Muscle layer of colon (tissue), 2 donors: ENCODE data around the gene ABLIM3.

Experiments used
- H3K27ac ChIP-seq: one replicate; pipeline ENCODE4 v1.7.0; 2013; ENCODE audit warnings: low read depth, mild to moderate bottlenecking, low read length, moderate library complexity
- H3K27me3 ChIP-seq, 2 donors: one replicate each; pipeline ENCODE4 v1.7.0; 2013; ENCODE audit warnings: low read length in 2 of 2, mild to moderate bottlenecking in 2 of 2; ENCODE audit not compliant: insufficient read depth in 2 of 2, control insufficient read depth in 1 of 2
- H3K36me3 ChIP-seq: one replicate; pipeline ENCODE4 v1.7.0; 2013; ENCODE audit warnings: mild to moderate bottlenecking, low read length; ENCODE audit not compliant: insufficient read depth
- H3K4me1 ChIP-seq: one replicate; pipeline ENCODE4 v1.7.0; 2013; ENCODE audit warnings: mild to moderate bottlenecking, low read length; ENCODE audit not compliant: insufficient read depth
- H3K4me3 ChIP-seq, 2 donors: one replicate each; pipeline ENCODE4 v1.7.0; 2013; ENCODE audit warnings: low read length in 2 of 2, low read depth in 1 of 2, mild to moderate bottlenecking in 1 of 2, moderate library complexity in 1 of 2
- H3K9ac ChIP-seq: one replicate; pipeline ENCODE4 v1.7.0; 2013; ENCODE audit warnings: low read length
- H3K9me3 ChIP-seq: one replicate; pipeline ENCODE4 v1.7.0; 2013; ENCODE audit warnings: mild to moderate bottlenecking, low read length
- donor health status: abdominal sarcoma.
- donor health status: Adenocarcinoma of cecum.

ABLIM3 gene

GRCh38 chr5:149280802-149281201, 139.5 kb downstream of the ABLIM3 start:
- H3K36me3 ChIP-seq: no peaks in the 10 kb centered on the region
- no peak overlapping the region for H3K27ac ChIP-seq
- H3K27me3 ChIP-seq: no peaks in the 10 kb centered on the region
- H3K4me1 ChIP-seq: no peaks in the 10 kb centered on the region
- H3K4me3 ChIP-seq: no peak overlapping the region
- H3K9ac ChIP-seq: no peak overlapping the region
- no peaks in the 10 kb centered on the region for H3K9me3 ChIP-seq

GRCh38 chr5:149282027-149282965, 141.0 kb downstream of the ABLIM3 start:
- Histone ChIP-seq H3K27ac (no peak overlapping the region), H3K27me3 (no peaks in the 10 kb centered on the region), H3K4me1 (no peaks in the 10 kb centered on the region), H3K4me3 (no peak overlapping the region), H3K36me3 (no peaks in the 10 kb centered on the region), H3K9me3 (no peaks in the 10 kb centered on the region), H3K9ac (no peak overlapping the region)

- Histone ChIP-seq H3K9me3 (no peaks in the 10 kb centered on the region), H3K36me3 (no peaks in the 10 kb centered on the region), H3K4me1 (no peaks in the 10 kb centered on the region), H3K27ac (no peak overlapping the region), H3K4me3 (no peak overlapping the region), H3K9ac (no peak overlapping the region), H3K27me3 (no peaks in the 10 kb centered on the region)
Measured at GRCh38 chr5:149282966-149283332, 141.7 kb downstream of the ABLIM3 start.

GRCh38 chr5:149283626-149284480, 142.6 kb downstream of the ABLIM3 start:
- Histone ChIP-seq H3K27me3 (no peaks in the 10 kb centered on the region), H3K9me3 (no peaks in the 10 kb centered on the region), H3K36me3 (no peaks in the 10 kb centered on the region), H3K9ac (no peak overlapping the region), H3K4me1 (no peaks in the 10 kb centered on the region), H3K27ac (no peak overlapping the region), H3K4me3 (no peak overlapping the region)

- Histone ChIP-seq H3K27me3 (no peaks in the 10 kb centered on the region), H3K9me3 (no peaks in the 10 kb centered on the region), H3K4me1 (no peaks in the 10 kb centered on the region), H3K4me3 (no peak overlapping the region), H3K9ac (no peak overlapping the region), H3K27ac (no peak overlapping the region), H3K36me3 (no peaks in the 10 kb centered on the region)
Measured at GRCh38 chr5:149284501-149284900, 143.2 kb downstream of the ABLIM3 start.

GRCh38 chr5:149285153-149285552, 143.9 kb downstream of the ABLIM3 start:
- Histone ChIP-seq H3K4me3 (no peak overlapping the region), H3K36me3 (no peaks in the 10 kb centered on the region), H3K27me3 (no peaks in the 10 kb centered on the region), H3K27ac (no peak overlapping the region), H3K4me1 (no peaks in the 10 kb centered on the region), H3K9ac (no peak overlapping the region), H3K9me3 (no peaks in the 10 kb centered on the region)

- Histone ChIP-seq H3K4me1 (no peaks in the 10 kb centered on the region), H3K9ac (no peak overlapping the region), H3K36me3 (no peaks in the 10 kb centered on the region), H3K4me3 (no peak overlapping the region), H3K27me3 (no peaks in the 10 kb centered on the region), H3K27ac (no peak overlapping the region), H3K9me3 (no peaks in the 10 kb centered on the region)
Measured at GRCh38 chr5:149288436-149288835, 147.1 kb downstream of the ABLIM3 start.

- Histone ChIP-seq H3K4me3 (no peak overlapping the region), H3K27me3 (no peaks in the 10 kb centered on the region), H3K9me3 (no peaks in the 10 kb centered on the region), H3K36me3 (no peaks in the 10 kb centered on the region), H3K9ac (no peak overlapping the region), H3K4me1 (no peaks in the 10 kb centered on the region), H3K27ac (no peak overlapping the region)
Measured at GRCh38 chr5:149289301-149289700, 148.0 kb downstream of the ABLIM3 start.

GRCh38 chr5:149294872-149295829, 153.9 kb downstream of the ABLIM3 start:
- H3K27me3 ChIP-seq: no peaks in the 10 kb centered on the region
- no peak overlapping the region for H3K4me3 ChIP-seq
- no peaks in the 10 kb centered on the region for H3K9me3 ChIP-seq
- H3K36me3 ChIP-seq: no peaks in the 10 kb centered on the region
- no peaks in the 10 kb centered on the region for H3K4me1 ChIP-seq
- H3K27ac ChIP-seq: no peak overlapping the region
- H3K9ac ChIP-seq: no peak overlapping the region

GRCh38 chr5:149297340-149298025, 156.2 kb downstream of the ABLIM3 start:
- Histone ChIP-seq H3K27me3 (no peaks in the 10 kb centered on the region), H3K36me3 (no peaks in the 10 kb centered on the region), H3K4me3 (no peak overlapping the region), H3K9me3 (no peaks in the 10 kb centered on the region), H3K27ac (no peak overlapping the region), H3K4me1 (no peaks in the 10 kb centered on the region), H3K9ac (no peak overlapping the region)
